ENCODE results near the gene GGA1. TPM values are rescaled to one million over a fixed set of nuclear protein-coding genes. Genes with fewer than 3 reads are reported as not detected.
A peak's percentile ranks its signal among the peaks of the same experiment; 100 is the strongest.

Gene GGA1
- total and polyA plus RNA-seq, 10 donors: 43.4 to 134 (median 83.4) TPM

- TF ChIP-seq POLR2AphosphoS5 (IDR thresholded peaks at IDR 0.05) (peak in 2 of 3 donors; percentile 61 to 70), CTCF (IDR thresholded peaks at IDR 0.05 in 8 of 11, conservative IDR thresholded peaks at IDR 0.05 in 3 of 11) (peak in 2 of 11 experiments; percentile 14 to 32), POLR2A (IDR thresholded peaks at IDR 0.05) (no peak)
- 5 to 28% (median 6%) methylated on average over 11 to 57 of the region's 57 CpGs for WGBS, 5 donors
- peak; percentile 94 for DNase-seq
- intact Hi-C loops (cut with DNase I; ENCODE audit: low total_unique reads): no loop called here
- Histone ChIP-seq H3K9me3 (no peaks in the 10 kb centered on the region), H3K4me1 (peaks cover 61 to 100% (median 94%) of the 10 kb centered on the region in 6 donors), H3K36me3 (peaks cover 0 to 34% (median 25%) of the 10 kb centered on the region in 6 donors), H3K27ac (peak within 1 kb of the TSS; percentile 83 to 96 (median 90)), H3K4me3 (peak within 1 kb of the TSS; percentile 56 to 92 (median 69)), H3K27me3 (replicated peaks in 1 of 7) (peaks cover 0 to 8% (median 0%) of the 10 kb centered on the region in 7 donors)
Observed at GRCh38 chr22:37639070-37639760, 30.6 kb downstream of the GGA1 start, which contains the start of gene SH3BP1. TSS of gene SH3BP1 (plus strand) at chr22:37639669. CDS start at chr22:37639788, 119 bp downstream.

- H3K36me3 ChIP-seq: peaks cover 0 to 42% (median 32%) of the 10 kb centered on the region in 6 donors
- H3K27me3 ChIP-seq (replicated peaks in 1 of 7): peaks cover 0 to 8% (median 0%) of the 10 kb centered on the region in 7 donors
- 2 to 6% (median 3%) methylated on average over 10 to 27 of the region's 27 CpGs for WGBS, 5 donors
- no peaks in the 10 kb centered on the region for H3K9me3 ChIP-seq
- H3K27ac ChIP-seq: peak overlapping the region; percentile 83 to 96 (median 90)
- intact Hi-C loops (cut with DNase I; ENCODE audit: low total_unique reads): loop anchor here (5.0 kb wide), 1 partner anchor 42 kb away; no protein-coding TSS in a partner anchor
- DNase-seq: peak; percentile 85
- peak overlapping the region; percentile 56 to 92 (median 69) for H3K4me3 ChIP-seq
- peaks cover 53 to 100% (median 86%) of the 10 kb centered on the region in 6 donors for H3K4me1 ChIP-seq
- TF ChIP-seq POLR2A (IDR thresholded peaks at IDR 0.05) (no peak), CTCF (IDR thresholded peaks at IDR 0.05 in 8 of 11, conservative IDR thresholded peaks at IDR 0.05 in 3 of 11) (no peak), POLR2AphosphoS5 (IDR thresholded peaks at IDR 0.05) (peak in 2 of 3 donors; percentile 8 to 45)
Observed at GRCh38 chr22:37639771-37640590, 31.3 kb downstream of the GGA1 start.

GRCh38 chr22:37640591-37641560 is 32.2 kb downstream of the GGA1 start:
- peaks cover 44 to 91% (median 78%) of the 10 kb centered on the region in 6 donors for H3K4me1 ChIP-seq
- peaks cover 0 to 50% (median 41%) of the 10 kb centered on the region in 6 donors for H3K36me3 ChIP-seq
- DNase-seq: peak; percentile 84
- peak overlapping the region; percentile 83 to 96 (median 90) for H3K27ac ChIP-seq
- TF ChIP-seq CTCF (IDR thresholded peaks at IDR 0.05 in 8 of 11, conservative IDR thresholded peaks at IDR 0.05 in 3 of 11): peak in 1 of 11 experiments; percentile 15
- TF ChIP-seq POLR2AphosphoS5 (IDR thresholded peaks at IDR 0.05): peak in 1 of 3 donors; percentile 15
- no peak for TF ChIP-seq POLR2A (IDR thresholded peaks at IDR 0.05)
- H3K27me3 ChIP-seq (replicated peaks in 1 of 7): peaks cover 0 to 8% (median 0%) of the 10 kb centered on the region in 7 donors
- intact Hi-C loops (cut with DNase I; ENCODE audit: low total_unique reads): loop anchor here (5.0 kb wide), 1 partner anchor 41 kb away; no protein-coding TSS in a partner anchor
- WGBS, 5 donors: 63 to 73% (median 66%) methylated on average over 21 to 24 of the region's 24 CpGs
- H3K4me3 ChIP-seq: peak overlapping the region; percentile 56 to 92 (median 69)
- no peaks in the 10 kb centered on the region for H3K9me3 ChIP-seq

Data from spleen (tissue), 11 donors.